HL-60 (cell line): ENCODE data around the gene DDX47.

ENCODE experiments used
- CTCF ChIP-seq: IDR thresholded peaks from one replicate; pipeline ENCODE4 v1.5.1; 2011; ENCODE audit warnings: low read length, control low read depth, inconsistent platforms; ENCODE audit not compliant: insufficient read depth
- GABPA ChIP-seq: IDR thresholded peaks from 2 replicates; pipeline ENCODE4 v1.6.1; 2012; ENCODE audit warnings: low read depth
- POLR2AphosphoS5 ChIP-seq: IDR thresholded peaks from 2 replicates; pipeline ENCODE4 v1.6.1; 2012; ENCODE audit warnings: low read depth
- SPI1 ChIP-seq: IDR thresholded peaks from 2 replicates; pipeline ENCODE4 v1.6.1; 2012; ENCODE audit warnings: low read depth, mild to moderate bottlenecking, borderline replicate concordance
- TF ChIP-seq, protein P1 (sequence below): IDR thresholded peaks from 2 replicates; pipeline ENCODE4 v1.6.1; 2012; ENCODE audit warnings: low read depth; ENCODE audit not compliant: insufficient replicate concordance

GRCh38 chr12:12868477-12869235 is 55.5 kb downstream of the DDX47 start:
- TF ChIP-seq GABPA, result no peak
- no peak for TF ChIP-seq CTCF
- no peak for TF ChIP-seq POLR2AphosphoS5
- TF ChIP-seq, protein P1, sequence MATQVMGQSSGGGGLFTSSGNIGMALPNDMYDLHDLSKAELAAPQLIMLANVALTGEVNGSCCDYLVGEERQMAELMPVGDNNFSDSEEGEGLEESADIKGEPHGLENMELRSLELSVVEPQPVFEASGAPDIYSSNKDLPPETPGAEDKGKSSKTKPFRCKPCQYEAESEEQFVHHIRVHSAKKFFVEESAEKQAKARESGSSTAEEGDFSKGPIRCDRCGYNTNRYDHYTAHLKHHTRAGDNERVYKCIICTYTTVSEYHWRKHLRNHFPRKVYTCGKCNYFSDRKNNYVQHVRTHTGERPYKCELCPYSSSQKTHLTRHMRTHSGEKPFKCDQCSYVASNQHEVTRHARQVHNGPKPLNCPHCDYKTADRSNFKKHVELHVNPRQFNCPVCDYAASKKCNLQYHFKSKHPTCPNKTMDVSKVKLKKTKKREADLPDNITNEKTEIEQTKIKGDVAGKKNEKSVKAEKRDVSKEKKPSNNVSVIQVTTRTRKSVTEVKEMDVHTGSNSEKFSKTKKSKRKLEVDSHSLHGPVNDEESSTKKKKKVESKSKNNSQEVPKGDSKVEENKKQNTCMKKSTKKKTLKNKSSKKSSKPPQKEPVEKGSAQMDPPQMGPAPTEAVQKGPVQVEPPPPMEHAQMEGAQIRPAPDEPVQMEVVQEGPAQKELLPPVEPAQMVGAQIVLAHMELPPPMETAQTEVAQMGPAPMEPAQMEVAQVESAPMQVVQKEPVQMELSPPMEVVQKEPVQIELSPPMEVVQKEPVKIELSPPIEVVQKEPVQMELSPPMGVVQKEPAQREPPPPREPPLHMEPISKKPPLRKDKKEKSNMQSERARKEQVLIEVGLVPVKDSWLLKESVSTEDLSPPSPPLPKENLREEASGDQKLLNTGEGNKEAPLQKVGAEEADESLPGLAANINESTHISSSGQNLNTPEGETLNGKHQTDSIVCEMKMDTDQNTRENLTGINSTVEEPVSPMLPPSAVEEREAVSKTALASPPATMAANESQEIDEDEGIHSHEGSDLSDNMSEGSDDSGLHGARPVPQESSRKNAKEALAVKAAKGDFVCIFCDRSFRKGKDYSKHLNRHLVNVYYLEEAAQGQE, result no peak
- TF ChIP-seq SPI1, result no peak
